Psoas muscle (tissue), 8 donors: ENCODE measurements around the gene SCUBE3. TPM values are rescaled to one million over a fixed set of nuclear protein-coding genes. Genes with fewer than 3 reads are reported as not detected.

Experiments
- ATAC-seq, 4 donors: fragments of 200-7000 bp; cut with Tn5 transposase; one replicate each; pipeline ENCODE4 v1.9.1; 2020; ENCODE audit warnings: moderate library complexity in 3 of 4, mild to moderate bottlenecking in 2 of 4
- DNase-seq, 2 donors: peaks; one replicate each; pipeline ENCODE4 v3.0.0-alpha.2; 2020
- H3K27ac ChIP-seq: fragments of 200-600 bp; one replicate; pipeline ENCODE4 v1.8.0; 2022
- H3K27me3 ChIP-seq, 3 donors: fragments of 200-600 bp in 1 of 3; one replicate each; pipeline versions ENCODE4 v1.6.1 to v1.8.0; 2013 to 2022; ENCODE audit warnings: low read length in 2 of 3, mild to moderate bottlenecking in 2 of 3, moderate library complexity in 1 of 3; ENCODE audit not compliant: insufficient read depth in 3 of 3
- H3K36me3 ChIP-seq, 2 donors: fragments of 200-600 bp in 1 of 2; one replicate each; pipeline versions ENCODE4 v1.6.1 to v1.8.0; 2013 to 2022; ENCODE audit warnings: low read depth in 1 of 2, mild to moderate bottlenecking in 1 of 2, moderate library complexity in 1 of 2; ENCODE audit not compliant: insufficient read depth in 1 of 2
- H3K4me1 ChIP-seq: fragments of 200-600 bp; one replicate; pipeline ENCODE4 v1.8.0; 2022
- H3K4me3 ChIP-seq: fragments of 200-600 bp; one replicate; pipeline ENCODE4 v1.8.0; 2022; ENCODE audit warnings: mild to moderate bottlenecking
- H3K9me3 ChIP-seq: fragments of 200-600 bp; one replicate; pipeline ENCODE4 v1.8.0; 2022
- CTCF ChIP-seq: fragments of 200-600 bp; IDR thresholded peaks from one replicate; pipeline ENCODE4 v1.8.0; 2022; ENCODE audit warnings: antibody characterized with exemption
- WGBS, 3 donors: extraction: QIAGEN DNeasy Blood & Tissue Kit; methylation state at CpG; one replicate each; pipeline versions ENCODE4 v1.1.6 to v1.1.7; 2013; 5-methylcytosine and 5-hydroxymethylcytosine counted together
- intact Hi-C, 2 donors: fragments of 100-400 bp; cut with DNase I; formaldehyde crosslinking; loops; one replicate each; pipeline versions ENCODE4 v1.11.0 to v1.14.2; 2022
- polyA plus RNA-seq, 3 donors: library from polyadenylated mRNA; stranded (reverse); fragments of 200-250 nt; gene quantifications; one replicate each; pipeline ENCODE4 v1.2.3, GENCODE V29; 2013
- total RNA-seq, 4 donors: library from RNA; stranded (reverse); fragmentation: NEBNext Ultra II Directional in 2 of 4; extraction: Animal tissue kit (Norgen Biotek cat#: 25700) in 2 of 4; gene quantifications; one replicate each; pipeline versions ENCODE4 v1.2.1 to v1.2.4, GENCODE V29; 2021 to 2023
- donor health status: healthy with polysubstance abuse.
- donor health status: DM: no; HTN: no; CAD: no; lungs with moderate emphysema.
- donor health status: Bipolar disorder and iron deficiency.
- donor health status: healthy.
- donor health status: DM: yes; HTN: yes; CAD: no.
- donor health status: DM: no; HTN: no; CAD: no.
- donor health status: DM: no; HTN: no; CAD: no.
- donor health status: DM: yes; HTN: yes; CAD: no.

The SCUBE3 gene
- total and polyA plus RNA-seq, 7 donors, result 0.01 to 0.21 (median 0.04) TPM; not detected in 2

- no peak overlapping the region for H3K4me3 ChIP-seq
- DNase-seq (no peak), ATAC-seq (no peak)
- no peaks in the 10 kb centered on the region for H3K9me3 ChIP-seq
- no peak for TF ChIP-seq CTCF
- no peaks in the 10 kb centered on the region for H3K36me3 ChIP-seq
- intact Hi-C loops, result loop anchor here in 1 of 2 donors (5.0 kb wide), 1 partner anchor 66 kb away; the partner anchor contains the start of gene TCP11
- H3K27ac ChIP-seq, result no peak overlapping the region
- 32 to 37% (median 33%) methylated on average over 4 of the region's 4 CpGs for WGBS, 3 donors
- no peaks in the 10 kb centered on the region for H3K4me1 ChIP-seq
- peaks cover 0 to 56% (median 20%) of the 10 kb centered on the region in 3 donors for H3K27me3 ChIP-seq
Observed at GRCh38 chr6:35208419-35208818, 5.3 kb upstream of the SCUBE3 start.

GRCh38 chr6:35209081-35209480 is 4.7 kb upstream of the SCUBE3 start:
- H3K4me1 ChIP-seq, result no peaks in the 10 kb centered on the region
- H3K9me3 ChIP-seq, result no peaks in the 10 kb centered on the region
- TF ChIP-seq CTCF, result no peak
- no peak overlapping the region for H3K27ac ChIP-seq
- H3K27me3 ChIP-seq, result peaks cover 0 to 61% (median 27%) of the 10 kb centered on the region in 3 donors
- no peaks in the 10 kb centered on the region for H3K36me3 ChIP-seq
- ATAC-seq (no peak), DNase-seq (no peak)
- 14 to 28% (median 21%) methylated on average over 1 of the region's 1 CpG for WGBS, 3 donors
- intact Hi-C loops, result loop anchor here in 1 of 2 donors (5.0 kb wide), 1 partner anchor 67 kb away; the partner anchor contains the start of gene TCP11
- H3K4me3 ChIP-seq, result no peak overlapping the region

- Histone ChIP-seq H3K9me3 (no peaks in the 10 kb centered on the region), H3K4me3 (no peak overlapping the region), H3K36me3 (no peaks in the 10 kb centered on the region), H3K4me1 (peaks cover 5% of the 10 kb centered on the region), H3K27ac (no peak overlapping the region), H3K27me3 (peaks cover 0 to 67% (median 31%) of the 10 kb centered on the region in 3 donors)
- no peak for TF ChIP-seq CTCF
- intact Hi-C loops, result loop anchor here in 1 of 2 donors (5.0 kb wide), 1 partner anchor 67 kb away; the partner anchor contains the start of gene TCP11
- DNase-seq (no peak), ATAC-seq (no peak)
- WGBS, 3 donors, result 85 to 94% (median 91%) methylated on average over 2 of the region's 2 CpGs
Observed at GRCh38 chr6:35209622-35210247, 4.0 kb upstream of the SCUBE3 start.

- Histone ChIP-seq H3K36me3 (no peaks in the 10 kb centered on the region), H3K4me3 (peak overlapping the region; percentile 68), H3K27me3 (peaks cover 0 to 80% (median 40%) of the 10 kb centered on the region in 3 donors), H3K4me1 (peaks cover 15% of the 10 kb centered on the region), H3K27ac (no peak overlapping the region), H3K9me3 (no peaks in the 10 kb centered on the region)
- no peak for TF ChIP-seq CTCF
- WGBS, 3 donors, result 10 to 19% (median 12%) methylated on average over 41 to 51 of the region's 51 CpGs
- no peak for ATAC-seq
- intact Hi-C loops, result no loop called here
- DNase-seq, result no peak
Observed at GRCh38 chr6:35213298-35213791, 411 bp upstream of the SCUBE3 start.
